Measurements from ENCODE around the gene APOO. TPM values are rescaled to one million over a fixed set of nuclear protein-coding genes. Genes with fewer than 3 reads are reported as not detected.

APOO gene
- total and polyA plus RNA-seq, 2 of the 13 experiments (the other 11 are each of a cell fraction or from before 2014, with no cell fraction given): 9.7 to 22.1 TPM

DNA sequence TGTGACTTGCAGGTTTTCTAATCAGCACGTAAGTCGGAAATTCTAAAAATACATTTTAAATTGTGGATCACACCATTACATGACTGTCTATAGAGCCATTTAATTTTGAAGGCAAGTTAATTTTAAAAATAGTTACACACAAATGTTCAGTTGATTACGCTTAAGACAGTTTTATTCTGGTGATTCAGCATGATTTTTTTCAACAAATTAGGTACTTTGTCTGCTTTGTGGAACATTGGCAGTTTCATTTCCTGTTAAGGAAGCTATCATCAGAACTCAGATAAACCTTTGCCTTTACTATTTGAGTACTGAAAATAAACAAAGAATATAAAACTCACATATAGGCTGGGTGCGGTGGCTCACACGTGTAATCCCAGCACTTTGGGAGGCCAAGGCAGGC, 105.3 kb downstream of the APOO start (continued):
- TF ChIP-seq, protein P1, sequence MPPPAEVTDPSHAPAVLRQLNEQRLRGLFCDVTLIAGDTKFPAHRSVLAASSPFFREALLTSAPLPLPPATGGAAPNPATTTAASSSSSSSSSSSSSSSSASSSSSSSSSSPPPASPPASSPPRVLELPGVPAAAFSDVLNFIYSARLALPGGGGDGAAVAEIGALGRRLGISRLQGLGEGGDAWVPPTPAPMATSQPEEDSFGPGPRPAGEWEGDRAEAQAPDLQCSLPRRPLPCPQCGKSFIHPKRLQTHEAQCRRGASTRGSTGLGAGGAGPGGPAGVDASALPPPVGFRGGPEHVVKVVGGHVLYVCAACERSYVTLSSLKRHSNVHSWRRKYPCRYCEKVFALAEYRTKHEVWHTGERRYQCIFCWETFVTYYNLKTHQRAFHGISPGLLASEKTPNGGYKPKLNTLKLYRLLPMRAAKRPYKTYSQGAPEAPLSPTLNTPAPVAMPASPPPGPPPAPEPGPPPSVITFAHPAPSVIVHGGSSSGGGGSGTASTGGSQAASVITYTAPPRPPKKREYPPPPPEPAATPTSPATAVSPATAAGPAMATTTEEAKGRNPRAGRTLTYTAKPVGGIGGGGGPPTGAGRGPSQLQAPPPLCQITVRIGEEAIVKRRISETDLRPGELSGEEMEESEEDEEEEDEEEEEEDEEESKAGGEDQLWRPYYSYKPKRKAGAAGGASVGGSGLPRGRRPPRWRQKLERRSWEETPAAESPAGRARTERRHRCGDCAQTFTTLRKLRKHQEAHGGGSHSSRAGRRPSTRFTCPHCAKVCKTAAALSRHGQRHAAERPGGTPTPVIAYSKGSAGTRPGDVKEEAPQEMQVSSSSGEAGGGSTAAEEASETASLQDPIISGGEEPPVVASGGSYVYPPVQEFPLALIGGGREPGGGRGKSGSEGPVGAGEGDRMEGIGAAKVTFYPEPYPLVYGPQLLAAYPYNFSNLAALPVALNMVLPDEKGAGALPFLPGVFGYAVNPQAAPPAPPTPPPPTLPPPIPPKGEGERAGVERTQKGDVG (CRISPR knock-in tag; IDR thresholded peaks at IDR 0.05; ENCODE audit: borderline replicate concordance): no peak
- TF ChIP-seq ZFAT (CRISPR knock-in tag; conservative IDR thresholded peaks at IDR 0.05): no peak

DNA sequence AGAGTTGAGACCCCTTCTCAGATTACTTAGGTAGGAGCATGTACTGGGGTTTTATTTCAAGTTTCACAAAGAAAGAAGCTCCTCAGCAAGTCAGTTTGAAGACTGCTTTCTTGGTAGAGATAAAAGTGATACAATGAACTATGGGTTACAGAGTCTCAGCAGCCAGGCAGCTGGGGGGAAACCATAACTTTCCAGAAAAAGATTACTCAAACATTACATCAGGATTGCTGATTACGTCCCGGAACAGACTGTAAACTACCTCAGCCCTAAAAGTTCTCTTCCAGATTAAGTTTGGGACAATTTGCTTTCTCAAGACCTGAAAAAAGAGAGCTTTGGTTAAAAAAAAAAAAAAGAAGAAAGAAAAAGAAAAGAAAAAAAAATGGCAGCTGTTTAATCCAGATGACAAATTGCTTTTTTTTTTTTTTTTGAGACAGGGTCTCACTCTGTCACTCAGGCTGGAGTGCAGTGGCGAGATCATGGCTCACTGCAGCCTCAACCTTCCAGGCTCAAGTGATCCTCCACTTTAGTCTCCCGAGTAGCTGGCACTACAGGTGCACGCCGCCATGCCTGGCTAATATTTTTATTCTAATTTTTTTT, 108.2 kb downstream of the APOO start:
- peaks cover 15% of the 10 kb centered on the region for H3K4me1 ChIP-seq (ENCODE audit: insufficient read depth, low read length)
- no TSS peak for BruUV-seq (replicated peaks)
- H2AFZ ChIP-seq (ENCODE audit: low read length): no peak overlapping the region
- TF ChIP-seq AFF4 (CRISPR knock-in tag; IDR thresholded peaks at IDR 0.05) (no peak), ZNF644 (CRISPR knock-in tag; IDR thresholded peaks at IDR 0.05; ENCODE audit: low read depth) (no peak), HOXA9 (CRISPR knock-in tag; IDR thresholded peaks at IDR 0.05; ENCODE audit: borderline replicate concordance) (no peak), SMC3 (IDR thresholded peaks at IDR 0.05; ENCODE audit: low read length) (no peak), NRL (CRISPR knock-in tag; IDR thresholded peaks at IDR 0.05; ENCODE audit: borderline replicate concordance) (no peak), BRF2 (CRISPR knock-in tag; IDR thresholded peaks at IDR 0.05) (no peak), FOXC1 (CRISPR knock-in tag; IDR thresholded peaks at IDR 0.05; ENCODE audit: borderline replicate concordance) (no peak), ATF2 (CRISPR knock-in tag; IDR thresholded peaks at IDR 0.05) (no peak)

More for the DNA sequence above, 108.2 kb downstream of the APOO start:
- CTCF ChIA-PET (ENCODE audit: low intra/inter-chr PET ratio, low total read pairs): no interaction called here
- no peak overlapping the region for H3K27ac ChIP-seq (ENCODE audit: extremely low read length, insufficient read depth, low read length)
- WGBS (ENCODE audit: low lambda C conversion rate): 85% methylated on average over 6 of the region's 6 CpGs
- in situ Hi-C loops (cut with HindIII; ENCODE audit: extremely low pct_ligation_motif_present, low pct_unique_long_range_greater_than_20kb): no loop called here
- no peak overlapping the region for H3K9ac ChIP-seq (ENCODE audit: insufficient read depth, low read depth, low read length)
- no peak for DNase-seq (ENCODE audit: low spot score)
- no peaks in the 10 kb centered on the region for H3K79me2 ChIP-seq (ENCODE audit: insufficient read depth, low read length)
- POLR2A ChIA-PET: interaction anchor here (1.4 to 1.9 kb wide), 2 partner anchors 12 to 16 kb away, joined by 3 to 12 read pairs; partner anchors contain the start of gene SAT1
- H4K20me1 ChIP-seq (ENCODE audit: insufficient read depth, low read length): no peaks in the 10 kb centered on the region
- H3K4me2 ChIP-seq (ENCODE audit: low read depth, low read length): no peak overlapping the region
- intact Hi-C loops (cut with micrococcal nuclease; ENCODE audit: unreplicated experiment): no loop called here
- H3K4me3 ChIP-seq (replicated peaks in 1 of 3; ENCODE audit: insufficient read depth in 1 of 3, low read depth in 2 of 3, low read length in 3 of 3): no peak overlapping the region
- no peak for FAIRE-seq
- no peaks in the 10 kb centered on the region for H3K9me3 ChIP-seq (ENCODE audit: low read length)
- H3K27me3 ChIP-seq (ENCODE audit: control insufficient read depth in 1 of 2, insufficient read depth in 2 of 2, low read length in 2 of 2): no peaks in the 10 kb centered on the region
- no peak for ATAC-seq
- H3K36me3 ChIP-seq (replicated peaks in 1 of 2; ENCODE audit: control insufficient read depth in 1 of 2, insufficient read depth in 2 of 2, low read length in 2 of 2): no peaks in the 10 kb centered on the region
